Measurements from ENCODE around the gene DIPK1A.

DIPK1A gene

GRCh38 chr1:92961896-92962752 is 862 bp upstream of the DIPK1A start (continued):
- TF ChIP-seq ATF2 (tag by site-specific recombination; IDR thresholded peaks at IDR 0.05; ENCODE audit: low read depth): no peak
- TF ChIP-seq ZNF670 (tag by site-specific recombination; IDR thresholded peaks at IDR 0.05; ENCODE audit: low read depth): no peak
- no peak; the same call in 1 of the 2 replicates for TF ChIP-seq ZNF76 (tag by site-specific recombination; IDR thresholded peaks at IDR 0.05; ENCODE audit: borderline replicate concordance, low read depth)
- no peak for TF ChIP-seq ZNF354C (tag by site-specific recombination; IDR thresholded peaks at IDR 0.05; ENCODE audit: borderline replicate concordance, low read depth)
- TF ChIP-seq ZNF561 (tag by site-specific recombination; IDR thresholded peaks at IDR 0.05; ENCODE audit: borderline replicate concordance): no peak
- TF ChIP-seq ZBTB49 (tag by site-specific recombination; IDR thresholded peaks at IDR 0.05; ENCODE audit: low read depth): no peak
- no peak for TF ChIP-seq ZNF830 (tag by site-specific recombination; IDR thresholded peaks at IDR 0.05; ENCODE audit: low read depth)
- 0 out of 2 replicates have a peak, but pooled peaks have one; percentile 12 for TF ChIP-seq MZF1 (tag by site-specific recombination; IDR thresholded peaks at IDR 0.05; ENCODE audit: borderline replicate concordance)
- TF ChIP-seq ZNF704 (tag by site-specific recombination; IDR thresholded peaks at IDR 0.05): no peak
- TF ChIP-seq, protein P1, sequence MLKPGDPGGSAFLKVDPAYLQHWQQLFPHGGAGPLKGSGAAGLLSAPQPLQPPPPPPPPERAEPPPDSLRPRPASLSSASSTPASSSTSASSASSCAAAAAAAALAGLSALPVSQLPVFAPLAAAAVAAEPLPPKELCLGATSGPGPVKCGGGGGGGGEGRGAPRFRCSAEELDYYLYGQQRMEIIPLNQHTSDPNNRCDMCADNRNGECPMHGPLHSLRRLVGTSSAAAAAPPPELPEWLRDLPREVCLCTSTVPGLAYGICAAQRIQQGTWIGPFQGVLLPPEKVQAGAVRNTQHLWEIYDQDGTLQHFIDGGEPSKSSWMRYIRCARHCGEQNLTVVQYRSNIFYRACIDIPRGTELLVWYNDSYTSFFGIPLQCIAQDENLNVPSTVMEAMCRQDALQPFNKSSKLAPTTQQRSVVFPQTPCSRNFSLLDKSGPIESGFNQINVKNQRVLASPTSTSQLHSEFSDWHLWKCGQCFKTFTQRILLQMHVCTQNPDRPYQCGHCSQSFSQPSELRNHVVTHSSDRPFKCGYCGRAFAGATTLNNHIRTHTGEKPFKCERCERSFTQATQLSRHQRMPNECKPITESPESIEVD (tag by site-specific recombination; IDR thresholded peaks at IDR 0.05): no peak
- TF ChIP-seq ZNF223 (tag by site-specific recombination; IDR thresholded peaks at IDR 0.05): no peak
- TF ChIP-seq KLF10 (tag by site-specific recombination; IDR thresholded peaks at IDR 0.05): no peak
- TF ChIP-seq SP3 (tag by site-specific recombination; IDR thresholded peaks at IDR 0.05): 0 out of 2 replicates have a peak, but pooled peaks have one; percentile 5
- no peak for TF ChIP-seq ZNF311 (tag by site-specific recombination; IDR thresholded peaks at IDR 0.05; ENCODE audit: borderline replicate concordance)
- no peak for TF ChIP-seq RBAK (tag by site-specific recombination; IDR thresholded peaks at IDR 0.05)
- TF ChIP-seq ZNF530 (tag by site-specific recombination; IDR thresholded peaks at IDR 0.05; ENCODE audit: low read depth): no peak
- TF ChIP-seq OVOL3 (tag by site-specific recombination; IDR thresholded peaks at IDR 0.05): no peak
- no peak for TF ChIP-seq ZNF280C (tag by site-specific recombination; IDR thresholded peaks at IDR 0.05)
- TF ChIP-seq ZFP41 (tag by site-specific recombination; IDR thresholded peaks at IDR 0.05; ENCODE audit: borderline replicate concordance): no peak
- no peak for TF ChIP-seq ZNF707 (tag by site-specific recombination; IDR thresholded peaks at IDR 0.05)
- TF ChIP-seq ZBTB21 (tag by site-specific recombination; IDR thresholded peaks at IDR 0.05): no peak
- TF ChIP-seq GLI2 (tag by site-specific recombination; IDR thresholded peaks at IDR 0.05; ENCODE audit: borderline replicate concordance, low read depth): no peak
- no peak for TF ChIP-seq BCL6B (tag by site-specific recombination; IDR thresholded peaks at IDR 0.05)
- TF ChIP-seq, protein P2, sequence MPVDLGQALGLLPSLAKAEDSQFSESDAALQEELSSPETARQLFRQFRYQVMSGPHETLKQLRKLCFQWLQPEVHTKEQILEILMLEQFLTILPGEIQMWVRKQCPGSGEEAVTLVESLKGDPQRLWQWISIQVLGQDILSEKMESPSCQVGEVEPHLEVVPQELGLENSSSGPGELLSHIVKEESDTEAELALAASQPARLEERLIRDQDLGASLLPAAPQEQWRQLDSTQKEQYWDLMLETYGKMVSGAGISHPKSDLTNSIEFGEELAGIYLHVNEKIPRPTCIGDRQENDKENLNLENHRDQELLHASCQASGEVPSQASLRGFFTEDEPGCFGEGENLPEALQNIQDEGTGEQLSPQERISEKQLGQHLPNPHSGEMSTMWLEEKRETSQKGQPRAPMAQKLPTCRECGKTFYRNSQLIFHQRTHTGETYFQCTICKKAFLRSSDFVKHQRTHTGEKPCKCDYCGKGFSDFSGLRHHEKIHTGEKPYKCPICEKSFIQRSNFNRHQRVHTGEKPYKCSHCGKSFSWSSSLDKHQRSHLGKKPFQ (tag by site-specific recombination; IDR thresholded peaks at IDR 0.05): no peak

Measured in HEK293 (cell line).